HepG2 (cell line): ENCODE results near the gene C17orf75. TPM values are rescaled to one million over a fixed set of nuclear protein-coding genes. Genes with fewer than 3 reads are reported as not detected.
A peak's percentile ranks its signal among the peaks of the same experiment; 100 is the strongest.

Experiments
- ATAC-seq: fragments of 200-7000 bp; cut with Tn5 transposase; 3 replicates; pipeline ENCODE4 v1.9.1; 2020; ENCODE audit warnings: mild to moderate bottlenecking, moderate library complexity
- BruUV-seq: library from RNA; stranded (reverse); fragments of 400-500 nt; replicated peaks from 2 replicates; lab custom pipeline; 2021; lab: Mats Ljungman, UMichigan
- CTCF ChIA-PET: fragments of 300-600 bp; formaldehyde crosslinking; extraction: SDS; loops from one replicate; lab custom pipeline; 2021; ENCODE audit warnings: low total read pairs, inconsistent platforms, low intra/inter-chr PET ratio; lab: Yijun Ruan, JAX
- POLR2A ChIA-PET: fragments of 350-600 bp; sonication (Branson Sonifier 250); formaldehyde crosslinking; loops from one replicate; lab custom pipeline; 2020; ENCODE audit warnings: antibody characterized with exemption, inconsistent platforms; lab: Yijun Ruan, JAX
- DNase-seq: peaks from one replicate; pipeline ENCODE4 v3.0.0-alpha.2; 2015; ENCODE audit warnings: low spot score
- FAIRE-seq: peaks from 3 replicates; lab custom pipeline; 2011; peaks lifted over from hg19 to GRCh38; lab: Jason Lieb, UNC
- H2AFZ ChIP-seq: one replicate; pipeline ENCODE4 v1.6.1; 2011; ENCODE audit warnings: low read length, inconsistent platforms
- H3K27ac ChIP-seq: fragments of 300-600 bp; 3 replicates; pipeline ENCODE4 v1.8.0; 2011; ENCODE audit warnings: mixed run types, mild to moderate bottlenecking, mixed read lengths, low read length, inconsistent platforms; ENCODE audit not compliant: insufficient read depth; ENCODE audit errors: extremely low read length
- H3K27me3 ChIP-seq, 2 experiments: fragments of 200-600 bp in 1 of 2; 2 replicates in 1 of 2; 3 replicates in 1 of 2; pipeline versions ENCODE4 v1.6.0 to v1.8.0; 2011; ENCODE audit warnings: low read length in 2 of 2, mild to moderate bottlenecking in 2 of 2, moderate library complexity in 2 of 2, inconsistent platforms in 1 of 2; ENCODE audit not compliant: insufficient read depth in 2 of 2, control insufficient read depth in 1 of 2
- H3K36me3 ChIP-seq, 2 experiments: fragments of 200-600 bp in 1 of 2; replicated peaks in 1 of 2; 2 replicates in 1 of 2; 3 replicates in 1 of 2; pipeline versions ENCODE4 v1.5.1 to v1.8.0; 2011; ENCODE audit warnings: low read length in 2 of 2, inconsistent platforms in 1 of 2; ENCODE audit not compliant: insufficient read depth in 2 of 2, control insufficient read depth in 1 of 2
- H3K4me1 ChIP-seq: 2 replicates; pipeline ENCODE4 v1.5.1; 2012; ENCODE audit warnings: low read length, inconsistent platforms; ENCODE audit not compliant: insufficient read depth
- H3K4me2 ChIP-seq: 2 replicates; pipeline ENCODE4 v1.6.0; 2011; ENCODE audit warnings: low read depth, low read length, inconsistent platforms
- H3K4me3 ChIP-seq, 3 experiments: fragments of 200-600 bp in 1 of 3; sonication (generic), shearing (Covaris generic) in 1 of 3; replicated peaks in 1 of 3; 2 replicates each; pipeline ENCODE4 v1.5.1; 2011 to 2016; ENCODE audit warnings: low read length in 3 of 3, inconsistent platforms in 2 of 3, low read depth in 2 of 3, mild to moderate bottlenecking in 2 of 3, control low read depth in 1 of 3, mixed read lengths in 1 of 3; ENCODE audit not compliant: insufficient read depth in 1 of 3
- H3K79me2 ChIP-seq: one replicate; pipeline ENCODE4 v1.6.1; 2011; ENCODE audit warnings: low read length, inconsistent platforms; ENCODE audit not compliant: insufficient read depth
- H3K9ac ChIP-seq: 2 replicates; pipeline ENCODE4 v1.6.0; 2011; ENCODE audit warnings: mild to moderate bottlenecking, low read depth, low read length, inconsistent platforms; ENCODE audit not compliant: insufficient read depth
- H3K9me3 ChIP-seq: 2 replicates; pipeline ENCODE4 v1.5.1; 2012; ENCODE audit warnings: mild to moderate bottlenecking, low read length
- H4K20me1 ChIP-seq: 2 replicates; pipeline ENCODE4 v1.6.0; 2011; ENCODE audit warnings: inconsistent platforms, mild to moderate bottlenecking, low read length, moderate library complexity; ENCODE audit not compliant: insufficient read depth
- MIXL1 ChIP-seq: IDR thresholded peaks from 2 replicates; pipeline ENCODE4 v1.6.1; 2016
- NR2F6 ChIP-seq, 2 experiments: IDR thresholded peaks; 2 replicates each; pipeline ENCODE4 v1.6.1; 2016; ENCODE audit warnings: antibody characterized with exemption in 1 of 2, mild to moderate bottlenecking in 1 of 2
- RAD21 ChIP-seq: fragments of 450-650 bp; formaldehyde crosslinking; IDR thresholded peaks from 2 replicates; pipeline ENCODE4 v1.5.0; 2020; ENCODE audit warnings: mild to moderate bottlenecking
- STAG1 ChIP-seq: sonication (generic); formaldehyde crosslinking; IDR thresholded peaks from 2 replicates; pipeline ENCODE4 v1.4.0; 2020; ENCODE audit warnings: missing genetic modification reagents
- WGBS: methylation state at CpG from one replicate; pipeline ENCODE4 v1.1.6; 2017; ENCODE audit warnings: low lambda C conversion rate; 5-methylcytosine and 5-hydroxymethylcytosine counted together
- in situ Hi-C: cut with HindIII; loops from 2 replicates; pipeline ENCODE4 v1.10.0; 2017; ENCODE audit warnings: low pct_unique_long_range_greater_than_20kb; ENCODE audit not compliant: extremely low pct_ligation_motif_present
- intact Hi-C: fragments of 100-400 bp; cut with micrococcal nuclease; formaldehyde crosslinking; loops from one replicate; pipeline ENCODE4 v1.10.0; 2022; ENCODE audit not compliant: unreplicated experiment
- polyA plus RNA-seq, 8 experiments: library from polyadenylated mRNA; depleted of rRNA in 3 of 8; stranded (reverse) in 7 of 8; unstranded in 1 of 8; fragments of >200 nt; fragmentation: Illumina TruSeq in 4 of 8; extraction: Trizol in 4 of 8; gene quantifications; 2 replicates each; pipeline versions ENCODE4 v1.2.1 to v1.2.3, GENCODE V29; 2011 to 2016; ENCODE audit warnings: low read depth in 4 of 8, missing spikeins in 1 of 8, mixed read lengths in 1 of 8; ENCODE audit not compliant: insufficient read depth in 1 of 8
- total RNA-seq, 5 experiments: library from RNA; depleted of rRNA; stranded (reverse); fragments of >200 nt; fragmentation: Illumina TruSeq; extraction: Trizol; gene quantifications; 2 replicates each; pipeline ENCODE4 v1.2.3, GENCODE V29; 2016; ENCODE audit warnings: low read depth in 1 of 5
- TF ChIP-seq, protein P1 (sequence below): sonication (generic); formaldehyde crosslinking; IDR thresholded peaks from one replicate; pipeline ENCODE4 v1.5.1; 2020; ENCODE audit warnings: mild to moderate bottlenecking, missing genetic modification reagents; ENCODE audit errors: not compliant biosample characterization
- TF ChIP-seq, protein P2 (sequence below): sonication (generic); formaldehyde crosslinking; IDR thresholded peaks from 2 replicates; pipeline ENCODE4 v1.5.0; 2020; ENCODE audit warnings: mild to moderate bottlenecking, missing genetic modification reagents, moderate library complexity

C17orf75 gene
- total and polyA plus RNA-seq, 2 of the 13 experiments (the other 11 are each of a cell fraction or from before 2014, with no cell fraction given): 16.2 to 33.0 TPM

DNA sequence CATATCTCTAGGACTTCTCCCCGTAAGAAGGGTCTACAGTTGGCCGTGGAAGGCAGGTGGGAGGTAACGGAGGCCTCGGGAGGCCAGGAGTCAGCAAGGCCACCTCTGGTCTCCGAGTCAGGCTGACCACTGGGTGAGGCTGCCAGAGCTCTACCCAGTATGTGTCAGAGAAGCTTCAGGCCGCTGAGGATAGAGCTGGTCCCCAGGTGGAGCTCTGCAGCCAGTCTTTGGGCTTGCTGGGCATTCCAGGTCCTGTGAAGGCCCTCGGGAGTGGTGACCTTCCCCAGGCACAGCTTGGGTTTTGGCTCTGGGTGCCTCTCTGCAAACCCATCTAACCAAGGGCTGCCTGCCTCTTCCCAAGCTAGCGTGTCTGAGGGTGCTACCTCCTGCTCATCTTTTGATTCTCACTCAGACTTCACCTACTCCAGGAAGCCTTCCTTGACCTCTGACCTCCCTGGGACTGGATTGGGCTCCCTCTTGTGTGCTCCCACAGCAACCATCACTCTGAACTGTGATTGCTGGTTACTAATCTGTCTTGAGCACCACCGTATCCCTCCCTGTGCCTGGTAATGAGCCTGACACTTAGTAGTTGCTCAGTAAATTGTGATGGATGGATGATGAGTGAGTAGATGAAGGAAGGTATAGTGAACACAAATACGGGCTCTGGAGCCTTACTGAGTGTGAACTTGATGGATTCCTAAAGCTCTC lies 54.0 kb downstream of the C17orf75 start:
- 41% methylated on average over 3 of the region's 10 CpGs for WGBS
- H3K9me3 ChIP-seq: no peaks in the 10 kb centered on the region
- H3K36me3 ChIP-seq: no peaks in the 10 kb centered on the region
- in situ Hi-C loops: no loop called here
- H3K27me3 ChIP-seq: peaks cover 1 to 7% of the 10 kb centered on the region in 2 experiments; a peak in 1 of 5 replicates
- H3K4me1 ChIP-seq: peaks cover 15% of the 10 kb centered on the region
- TF ChIP-seq STAG1 (CRISPR knock-in tag) (peak; percentile 68), MIXL1 (CRISPR knock-in tag) (no peak), RAD21 (CRISPR knock-in tag) (peak; percentile 42; the same call in 1 of the 2 replicates), NR2F6 (IDR thresholded peaks at IDR 0.05) (peak; percentile 53; the same call in 1 of the 2 replicates), NR2F6 (CRISPR knock-in tag; IDR thresholded peaks at IDR 0.05) (no peak; the same call in 1 of the 2 replicates)
- TF ChIP-seq, protein P1, sequence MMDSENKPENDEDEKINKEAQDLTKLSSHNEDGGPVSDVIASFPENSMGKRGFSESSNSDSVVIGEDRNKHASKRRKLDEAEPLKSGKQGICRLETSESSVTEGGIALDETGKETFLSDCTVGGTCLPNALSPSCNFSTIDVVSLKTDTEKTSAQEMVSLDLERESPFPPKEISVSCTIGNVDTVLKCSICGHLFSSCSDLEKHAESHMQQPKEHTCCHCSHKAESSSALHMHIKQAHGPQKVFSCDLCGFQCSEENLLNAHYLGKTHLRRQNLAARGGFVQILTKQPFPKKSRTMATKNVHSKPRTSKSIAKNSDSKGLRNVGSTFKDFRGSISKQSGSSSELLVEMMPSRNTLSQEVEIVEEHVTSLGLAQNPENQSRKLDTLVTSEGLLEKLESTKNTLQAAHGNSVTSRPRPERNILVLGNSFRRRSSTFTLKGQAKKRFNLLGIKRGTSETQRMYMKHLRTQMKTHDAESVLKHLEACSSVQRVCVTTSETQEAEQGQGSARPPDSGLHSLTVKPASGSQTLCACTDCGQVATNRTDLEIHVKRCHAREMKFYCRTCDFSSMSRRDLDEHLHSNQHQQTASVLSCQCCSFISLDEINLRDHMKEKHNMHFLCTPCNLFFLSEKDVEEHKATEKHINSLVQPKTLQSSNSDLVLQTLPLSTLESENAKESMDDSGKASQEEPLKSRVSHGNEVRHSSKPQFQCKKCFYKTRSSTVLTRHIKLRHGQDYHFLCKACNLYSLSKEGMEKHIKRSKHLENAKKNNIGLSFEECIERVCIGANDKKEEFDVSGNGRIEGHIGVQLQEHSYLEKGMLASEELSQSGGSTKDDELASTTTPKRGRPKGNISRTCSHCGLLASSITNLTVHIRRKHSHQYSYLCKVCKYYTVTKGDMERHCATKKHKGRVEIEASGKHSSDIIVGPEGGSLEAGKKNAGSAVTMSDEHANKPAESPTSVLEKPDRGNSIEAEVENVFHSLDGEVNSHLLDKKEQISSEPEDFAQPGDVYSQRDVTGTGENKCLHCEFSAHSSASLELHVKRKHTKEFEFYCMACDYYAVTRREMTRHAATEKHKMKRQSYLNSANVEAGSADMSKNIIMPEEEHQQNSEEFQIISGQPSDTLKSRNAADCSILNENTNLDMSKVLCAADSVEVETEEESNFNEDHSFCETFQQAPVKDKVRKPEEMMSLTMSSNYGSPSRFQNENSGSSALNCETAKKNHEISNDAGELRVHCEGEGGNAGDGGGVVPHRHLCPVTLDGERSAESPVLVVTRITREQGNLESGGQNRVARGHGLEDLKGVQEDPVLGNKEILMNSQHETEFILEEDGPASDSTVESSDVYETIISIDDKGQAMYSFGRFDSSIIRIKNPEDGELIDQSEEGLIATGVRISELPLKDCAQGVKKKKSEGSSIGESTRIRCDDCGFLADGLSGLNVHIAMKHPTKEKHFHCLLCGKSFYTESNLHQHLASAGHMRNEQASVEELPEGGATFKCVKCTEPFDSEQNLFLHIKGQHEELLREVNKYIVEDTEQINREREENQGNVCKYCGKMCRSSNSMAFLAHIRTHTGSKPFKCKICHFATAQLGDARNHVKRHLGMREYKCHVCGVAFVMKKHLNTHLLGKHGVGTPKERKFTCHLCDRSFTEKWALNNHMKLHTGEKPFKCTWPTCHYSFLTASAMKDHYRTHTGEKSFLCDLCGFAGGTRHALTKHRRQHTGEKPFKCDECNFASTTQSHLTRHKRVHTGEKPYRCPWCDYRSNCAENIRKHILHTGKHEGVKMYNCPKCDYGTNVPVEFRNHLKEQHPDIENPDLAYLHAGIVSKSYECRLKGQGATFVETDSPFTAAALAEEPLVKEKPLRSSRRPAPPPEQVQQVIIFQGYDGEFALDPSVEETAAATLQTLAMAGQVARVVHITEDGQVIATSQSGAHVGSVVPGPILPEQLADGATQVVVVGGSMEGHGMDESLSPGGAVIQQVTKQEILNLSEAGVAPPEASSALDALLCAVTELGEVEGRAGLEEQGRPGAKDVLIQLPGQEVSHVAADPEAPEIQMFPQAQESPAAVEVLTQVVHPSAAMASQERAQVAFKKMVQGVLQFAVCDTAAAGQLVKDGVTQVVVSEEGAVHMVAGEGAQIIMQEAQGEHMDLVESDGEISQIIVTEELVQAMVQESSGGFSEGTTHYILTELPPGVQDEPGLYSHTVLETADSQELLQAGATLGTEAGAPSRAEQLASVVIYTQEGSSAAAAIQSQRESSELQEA (CRISPR knock-in tag): no peak
- TF ChIP-seq, protein P2, sequence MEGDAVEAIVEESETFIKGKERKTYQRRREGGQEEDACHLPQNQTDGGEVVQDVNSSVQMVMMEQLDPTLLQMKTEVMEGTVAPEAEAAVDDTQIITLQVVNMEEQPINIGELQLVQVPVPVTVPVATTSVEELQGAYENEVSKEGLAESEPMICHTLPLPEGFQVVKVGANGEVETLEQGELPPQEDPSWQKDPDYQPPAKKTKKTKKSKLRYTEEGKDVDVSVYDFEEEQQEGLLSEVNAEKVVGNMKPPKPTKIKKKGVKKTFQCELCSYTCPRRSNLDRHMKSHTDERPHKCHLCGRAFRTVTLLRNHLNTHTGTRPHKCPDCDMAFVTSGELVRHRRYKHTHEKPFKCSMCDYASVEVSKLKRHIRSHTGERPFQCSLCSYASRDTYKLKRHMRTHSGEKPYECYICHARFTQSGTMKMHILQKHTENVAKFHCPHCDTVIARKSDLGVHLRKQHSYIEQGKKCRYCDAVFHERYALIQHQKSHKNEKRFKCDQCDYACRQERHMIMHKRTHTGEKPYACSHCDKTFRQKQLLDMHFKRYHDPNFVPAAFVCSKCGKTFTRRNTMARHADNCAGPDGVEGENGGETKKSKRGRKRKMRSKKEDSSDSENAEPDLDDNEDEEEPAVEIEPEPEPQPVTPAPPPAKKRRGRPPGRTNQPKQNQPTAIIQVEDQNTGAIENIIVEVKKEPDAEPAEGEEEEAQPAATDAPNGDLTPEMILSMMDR (CRISPR knock-in tag): peak; percentile 61
- DNase-seq (no peak), ATAC-seq (peak; percentile 82), FAIRE-seq (no peak)
- no peak overlapping the region for H3K4me3 ChIP-seq
- ChIA-PET POLR2A (interaction anchor here (1.2 kb wide), 1 partner anchor 30 kb away, joined by 3 read pairs; no protein-coding TSS in a partner anchor), CTCF (interaction anchor here (1.6 kb wide), 1 partner anchor 31 kb away, joined by 3 read pairs; no protein-coding TSS in a partner anchor)
- no peak overlapping the region for H2AFZ ChIP-seq
- H3K79me2 ChIP-seq: no peaks in the 10 kb centered on the region
- H3K9ac ChIP-seq: no peak overlapping the region
- no peak overlapping the region for H3K27ac ChIP-seq
- no TSS peak for BruUV-seq
- intact Hi-C loops: no loop called here
- H4K20me1 ChIP-seq: no peaks in the 10 kb centered on the region
- no peak overlapping the region for H3K4me2 ChIP-seq
